Erythroblast (primary cell): Measurements from ENCODE around the gene ACTR5.

Experiments used
- GATA1 ChIP-seq: IDR thresholded peaks from 2 replicates; pipeline ENCODE4 v1.6.1; 2011; ENCODE audit warnings: low read depth, mild to moderate bottlenecking, control low read depth, low read length, moderate library complexity
- POLR2A ChIP-seq: IDR thresholded peaks from 2 replicates; pipeline ENCODE4 v1.6.1; 2011; ENCODE audit warnings: mild to moderate bottlenecking, low read length

GRCh38 chr20:38776363-38776762 lies 28.1 kb downstream of the ACTR5 start:
- TF ChIP-seq POLR2A (no peak), GATA1 (no peak)
